GM18873 (cell line): ENCODE data around the gene DDIT3.
"Not testable (repeated sequence)": the region's sequence is repeated elsewhere in the genome, so short reads cannot be mapped to it uniquely, and the experiment has no call there.

Experiments
- ATAC-seq: cut with Tn5 transposase; IDR thresholded peaks from one replicate; pipeline ENCODE4 v1.9.1; 2021; ENCODE audit warnings: mild to moderate bottlenecking, moderate library complexity, moderate number of reproducible peaks; ENCODE audit not compliant: unreplicated experiment, low FRiP score

Gene DDIT3, protein sequence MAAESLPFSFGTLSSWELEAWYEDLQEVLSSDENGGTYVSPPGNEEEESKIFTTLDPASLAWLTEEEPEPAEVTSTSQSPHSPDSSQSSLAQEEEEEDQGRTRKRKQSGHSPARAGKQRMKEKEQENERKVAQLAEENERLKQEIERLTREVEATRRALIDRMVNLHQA

DNA sequence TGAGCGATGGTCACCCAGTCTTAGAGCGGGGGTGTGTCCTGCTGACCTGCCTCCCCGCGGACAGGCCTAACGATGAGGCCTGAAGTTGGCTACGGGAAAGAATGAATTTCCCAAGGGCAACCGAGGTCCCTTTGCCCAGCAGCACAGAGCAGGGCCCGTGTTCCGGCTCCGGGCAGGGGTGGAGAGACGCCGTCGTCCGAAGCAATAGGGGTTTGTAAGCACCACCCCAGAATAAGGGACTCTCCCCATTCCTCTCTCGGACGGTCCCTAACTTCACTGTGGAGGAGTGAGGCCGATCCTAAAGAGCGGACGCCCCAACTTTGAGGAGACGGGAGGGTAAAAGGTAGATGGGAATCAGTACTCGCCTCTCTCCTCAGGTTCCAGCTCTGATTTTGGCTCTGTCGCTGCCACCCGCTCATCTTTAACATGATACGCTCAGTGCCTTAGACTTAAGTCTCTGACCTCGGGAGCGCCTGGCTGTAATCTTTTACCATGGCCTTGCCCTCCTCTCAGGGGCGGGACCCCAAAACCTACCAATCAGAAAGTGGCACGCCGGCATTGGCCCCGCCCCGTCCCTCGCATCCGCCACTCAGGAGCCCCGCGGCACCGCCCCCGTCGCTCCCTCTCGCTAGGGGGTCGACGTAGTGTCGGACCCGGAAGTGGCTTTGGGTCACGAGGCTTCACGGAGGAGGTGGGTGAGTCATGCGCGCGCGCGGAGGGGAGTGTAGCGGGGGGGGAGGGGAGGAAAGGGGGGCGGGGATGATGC is at the start of gene DDIT3:
TSS of gene DDIT3 (minus strand) at position 462 of the 766 bp plus-strand sequence. CDS start 3,108 bp downstream, outside the sequence.
- peak; percentile 66 for ATAC-seq

DNA sequence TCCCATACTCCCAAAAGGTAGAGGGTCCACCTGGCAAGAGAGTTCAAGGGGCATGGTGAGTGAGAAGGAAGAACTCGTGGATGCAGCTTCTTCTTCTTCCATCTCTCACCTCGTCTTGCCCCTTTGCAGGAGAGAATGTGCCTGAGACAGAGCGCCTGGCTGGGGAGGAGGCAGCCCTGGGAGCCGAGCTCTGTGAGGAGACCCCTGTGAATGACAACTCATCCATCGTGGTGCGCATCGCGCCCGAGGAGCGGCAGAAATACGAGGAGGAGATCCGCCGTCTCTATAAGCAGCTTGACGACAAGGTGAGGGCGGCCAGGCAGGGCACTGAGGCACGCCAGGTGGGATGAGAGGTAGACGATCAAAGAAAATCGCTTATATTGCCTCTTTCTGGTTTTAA is 49.5 kb upstream of the DDIT3 start:
- ATAC-seq = no peak

DNA sequence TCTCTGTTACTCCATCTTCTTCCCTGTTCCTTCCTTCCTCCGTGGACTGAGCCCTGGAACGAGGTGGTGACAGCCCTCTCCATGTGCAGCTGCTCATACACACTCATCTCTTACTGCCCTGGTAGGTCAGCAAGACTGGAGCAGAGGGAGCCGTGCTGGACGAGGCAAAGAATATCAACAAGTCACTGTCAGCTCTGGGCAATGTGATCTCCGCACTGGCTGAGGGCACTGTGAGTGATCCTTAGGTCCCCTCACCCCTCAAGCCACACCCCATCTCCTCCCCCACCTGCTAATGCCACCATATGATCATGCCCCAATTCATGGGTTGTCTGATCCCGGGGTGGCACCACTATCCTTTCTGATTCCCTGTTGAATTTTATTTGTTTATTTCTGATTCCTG is 48.5 kb upstream of the DDIT3 start:
- ATAC-seq = no peak

DNA sequence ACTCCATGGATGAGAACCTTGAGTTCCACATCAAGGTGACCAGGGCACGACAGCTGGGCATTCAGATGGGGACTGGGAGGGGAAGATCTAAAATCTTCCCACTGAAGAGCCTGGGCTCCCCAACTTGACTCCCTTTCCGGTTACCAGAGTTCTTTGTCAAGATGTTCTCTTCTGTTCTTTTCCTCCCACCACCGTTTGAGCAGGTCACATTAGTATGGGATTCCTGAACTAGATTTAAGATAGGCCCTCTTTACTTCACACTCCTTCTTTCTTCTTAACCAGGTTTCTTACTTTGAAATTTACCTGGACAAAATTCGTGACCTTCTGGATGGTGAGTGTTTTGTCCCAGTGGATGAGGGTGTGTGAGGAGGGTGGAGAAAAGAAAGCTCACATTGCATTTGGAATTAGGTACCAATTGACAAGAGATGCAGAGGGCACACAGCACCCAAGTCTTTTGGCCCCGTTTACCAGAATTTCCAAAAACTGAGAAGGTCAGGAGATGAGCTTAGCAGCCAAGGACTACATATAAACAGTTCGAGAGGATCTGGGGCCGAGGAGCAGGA is 43.9 kb upstream of the DDIT3 start:
- no peak for ATAC-seq

DNA sequence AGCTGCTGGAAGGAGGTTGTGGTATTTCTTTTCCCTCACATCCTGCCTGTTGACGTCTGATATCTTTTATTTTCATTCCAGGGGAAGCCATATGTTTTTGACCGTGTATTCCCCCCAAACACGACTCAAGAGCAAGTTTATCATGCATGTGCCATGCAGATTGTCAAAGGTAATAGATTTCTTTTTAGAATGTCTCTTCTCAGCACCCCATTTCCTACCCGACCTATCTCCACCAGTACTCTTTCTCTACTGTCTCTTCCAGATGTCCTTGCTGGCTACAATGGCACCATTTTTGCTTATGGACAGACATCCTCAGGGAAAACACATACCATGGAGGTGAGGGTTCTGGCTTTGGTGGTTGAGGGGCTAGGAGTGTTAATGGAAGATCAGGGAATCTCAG is 43.0 kb upstream of the DDIT3 start:
- no peak for ATAC-seq

DNA sequence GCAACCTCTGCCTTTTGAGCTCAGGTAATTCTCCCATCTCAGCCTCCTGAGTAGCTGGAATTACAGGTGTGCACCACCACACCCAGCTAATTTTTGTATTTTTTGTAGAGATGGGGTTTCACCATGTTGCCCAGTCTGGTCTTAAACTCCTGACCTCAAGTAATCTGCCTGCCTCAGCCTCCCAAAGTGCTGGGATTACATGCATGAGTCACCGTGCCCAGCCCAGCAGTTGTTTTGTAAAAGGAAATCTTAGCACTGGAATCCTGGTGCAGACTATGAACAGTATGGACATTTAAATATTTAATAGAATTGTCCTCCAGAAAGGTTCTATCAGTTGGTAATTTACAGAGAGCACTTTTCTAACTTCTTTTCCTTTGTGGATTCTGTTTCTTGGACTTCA is 40.8 kb upstream of the DDIT3 start:
- ATAC-seq = not testable (repeated sequence)

DNA sequence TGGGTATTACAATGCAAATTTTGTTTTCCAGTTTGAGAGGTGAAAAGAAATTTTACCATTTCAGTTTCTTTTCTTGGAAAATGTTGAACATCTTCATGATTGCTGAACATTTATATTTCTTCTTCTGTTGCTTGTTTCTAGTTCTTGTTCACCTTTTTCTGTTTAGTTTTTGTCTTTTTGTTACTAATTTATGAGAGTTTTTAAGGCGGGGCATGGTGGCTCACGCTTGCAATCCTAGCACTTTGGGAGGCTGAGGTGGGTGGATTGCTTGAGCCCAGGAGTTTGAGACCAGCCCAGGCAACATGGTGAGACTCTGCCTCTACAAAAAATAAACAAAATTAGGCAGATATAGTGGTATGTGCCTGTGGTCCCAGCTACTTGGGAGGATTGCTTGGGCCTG is 40.2 kb upstream of the DDIT3 start:
- ATAC-seq = no peak

DNA sequence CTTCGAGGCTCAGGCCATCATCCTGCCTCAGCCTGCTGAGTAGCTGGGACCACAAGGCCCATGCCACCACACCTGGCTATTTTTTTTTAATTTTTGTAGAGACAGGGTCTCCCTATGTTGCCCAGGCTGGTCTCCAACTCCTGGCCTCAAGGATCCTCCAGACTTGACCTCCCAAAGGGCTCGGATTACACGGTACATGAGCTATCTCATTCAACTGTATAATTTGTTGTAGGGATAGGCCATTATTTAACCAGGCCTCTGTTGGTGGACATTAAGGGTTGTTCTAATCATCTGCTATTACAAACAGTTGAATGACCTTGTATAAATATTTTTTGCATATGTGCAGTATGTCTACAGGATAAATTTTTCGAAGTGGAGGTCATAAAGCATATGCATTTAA is 38.5 kb upstream of the DDIT3 start:
- no peak for ATAC-seq

DNA sequence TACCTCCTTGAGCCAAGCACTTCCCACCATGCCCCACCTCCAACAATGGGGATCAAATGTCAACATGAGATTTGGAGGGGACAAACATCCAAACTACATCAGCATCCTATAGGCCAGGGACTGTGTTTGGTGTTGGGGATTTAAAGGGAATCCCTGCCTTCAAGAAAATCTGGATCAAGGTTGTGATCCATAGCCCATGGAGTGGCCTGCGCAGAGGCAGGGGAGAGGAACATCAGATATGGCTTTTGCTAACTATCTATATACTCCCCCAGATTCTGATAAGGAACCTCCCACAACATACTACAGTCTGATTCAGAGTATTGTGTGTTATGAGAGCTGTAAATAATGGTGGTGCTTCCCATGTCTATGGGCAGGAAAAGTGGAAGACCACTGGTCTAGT is 34.6 kb upstream of the DDIT3 start:
- ATAC-seq = no peak

DNA sequence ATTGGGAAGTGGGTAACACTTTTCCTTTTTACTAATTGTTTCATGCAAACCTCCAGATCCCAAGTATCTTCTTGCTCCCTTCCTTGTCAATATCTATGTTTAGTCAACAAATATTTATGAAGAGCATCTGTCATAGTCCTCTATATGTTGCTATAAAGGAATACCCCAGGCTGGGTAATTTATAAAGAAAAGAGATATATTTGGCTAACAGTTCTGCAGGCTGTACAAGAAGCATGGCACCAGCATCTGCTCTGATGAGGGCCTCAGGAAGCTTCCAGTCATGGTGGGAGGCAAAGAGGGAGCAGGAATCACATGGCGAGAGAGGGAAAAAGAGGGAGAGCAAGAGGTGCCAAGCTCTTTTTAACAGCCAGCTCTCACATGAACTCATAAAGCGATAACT is 34.1 kb upstream of the DDIT3 start:
- ATAC-seq = no peak

DNA sequence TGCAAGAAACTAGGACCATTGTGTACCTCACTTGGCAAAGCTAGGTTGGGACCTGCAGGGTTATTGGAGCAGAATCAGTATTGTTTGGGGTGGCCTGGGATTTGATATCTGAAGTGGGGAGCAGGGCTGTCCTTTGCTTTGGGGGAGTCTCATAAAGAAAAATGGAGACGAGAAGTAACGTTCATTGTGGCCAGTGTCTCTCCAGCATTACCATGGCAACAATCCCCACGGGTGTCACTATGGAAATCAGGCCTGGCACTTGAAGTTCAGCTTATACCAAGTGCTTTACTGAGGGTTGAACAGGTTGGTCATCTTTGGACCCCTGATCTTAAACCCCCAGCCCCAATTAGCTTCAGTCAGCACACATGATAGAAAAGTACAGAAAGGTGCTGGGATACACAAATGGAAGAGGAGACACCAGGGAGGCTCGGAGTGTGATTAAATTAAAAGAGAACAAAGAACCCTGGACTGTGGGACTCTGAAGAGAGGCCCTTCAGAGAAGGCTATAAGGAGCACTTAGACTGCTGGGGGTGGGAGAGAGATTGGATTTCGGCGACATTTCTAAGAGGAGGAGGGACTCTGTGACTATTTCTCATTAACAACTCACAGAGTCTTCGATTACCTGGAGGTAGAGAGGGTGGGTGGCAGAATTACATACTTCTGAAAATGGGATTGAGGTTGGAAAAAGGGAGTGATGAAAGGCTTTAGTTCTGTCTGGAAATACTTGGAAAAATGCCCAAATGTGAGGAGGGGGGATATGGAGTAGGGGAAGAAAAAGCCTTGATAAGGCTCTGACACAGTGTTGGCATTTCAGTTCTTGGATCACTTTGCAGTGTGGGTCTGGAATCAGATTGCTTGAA is 33.3 kb upstream of the DDIT3 start:
- ATAC-seq = no peak

DNA sequence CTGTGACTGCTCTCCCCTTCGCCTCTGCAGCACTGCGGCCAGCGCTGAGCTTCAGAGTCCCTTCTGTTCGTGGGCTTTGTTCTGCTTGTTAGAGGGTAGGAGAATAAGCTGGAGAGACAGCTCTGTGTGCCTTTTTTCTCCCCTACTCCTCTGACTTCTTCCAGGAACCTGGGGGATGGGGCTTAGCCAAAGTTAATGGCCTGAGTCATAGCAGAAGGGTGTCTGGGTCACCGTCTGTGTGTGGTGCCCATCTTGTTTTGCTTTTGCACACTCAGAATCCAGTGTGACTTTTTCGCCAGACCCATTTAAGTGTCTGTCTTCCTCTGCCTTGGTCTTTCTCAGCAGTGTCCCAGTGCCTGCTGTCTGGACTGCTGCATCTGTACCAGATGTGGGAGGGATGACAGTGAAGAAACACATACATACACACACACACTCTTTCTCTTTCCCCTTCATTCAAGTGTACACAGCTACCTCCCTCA is 32.6 kb upstream of the DDIT3 start:
- ATAC-seq = no peak

DNA sequence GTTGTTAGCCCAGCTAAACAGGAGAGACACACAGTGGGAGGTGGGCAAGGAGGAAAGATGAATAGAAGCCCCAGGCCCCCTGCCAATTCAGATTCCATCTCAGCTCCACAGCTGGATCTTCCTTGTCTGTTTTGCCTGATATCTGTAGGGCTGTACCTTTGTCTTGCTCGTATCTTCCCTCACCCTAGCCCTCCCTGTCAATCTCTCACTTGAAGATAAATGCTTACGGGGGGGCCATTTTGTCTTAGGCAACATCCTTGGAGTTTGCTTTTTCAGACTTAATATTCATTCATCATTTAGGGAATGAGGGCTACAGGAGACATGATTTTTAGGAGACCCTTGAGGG is 32.0 kb upstream of the DDIT3 start:
- ATAC-seq = no peak

DNA sequence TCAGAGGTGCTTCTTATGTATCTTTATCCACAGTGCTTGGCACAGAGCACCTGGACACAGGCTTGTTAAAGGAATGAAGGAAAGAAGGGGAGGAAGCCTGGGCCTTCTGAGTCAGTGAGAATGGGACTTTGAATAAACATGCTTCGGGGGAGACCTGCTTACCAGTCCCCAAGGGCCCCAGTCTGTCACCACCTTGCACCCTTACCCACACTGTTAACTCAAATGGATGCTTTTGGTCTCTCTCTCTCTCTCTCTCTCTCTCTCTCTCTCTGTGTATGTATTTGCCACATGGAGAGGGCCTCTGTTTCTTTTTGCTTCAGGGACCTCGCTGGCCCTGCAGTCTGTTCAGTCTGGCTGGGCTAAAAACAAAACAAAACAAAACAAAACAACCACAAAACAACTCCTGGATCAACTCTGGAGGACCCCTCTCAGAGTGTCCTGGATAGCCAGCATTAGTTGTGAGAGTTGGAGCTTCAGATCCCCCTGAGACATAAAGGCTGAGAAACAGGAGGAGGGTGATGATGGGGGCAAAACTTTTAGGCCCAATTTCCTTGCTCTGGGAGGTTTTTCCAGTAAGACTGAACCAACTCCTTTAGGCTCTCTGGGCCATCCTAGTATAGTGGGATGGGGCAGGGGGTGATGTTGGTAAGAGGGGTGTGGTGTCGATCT is 31.5 kb upstream of the DDIT3 start:
- ATAC-seq = no peak

DNA sequence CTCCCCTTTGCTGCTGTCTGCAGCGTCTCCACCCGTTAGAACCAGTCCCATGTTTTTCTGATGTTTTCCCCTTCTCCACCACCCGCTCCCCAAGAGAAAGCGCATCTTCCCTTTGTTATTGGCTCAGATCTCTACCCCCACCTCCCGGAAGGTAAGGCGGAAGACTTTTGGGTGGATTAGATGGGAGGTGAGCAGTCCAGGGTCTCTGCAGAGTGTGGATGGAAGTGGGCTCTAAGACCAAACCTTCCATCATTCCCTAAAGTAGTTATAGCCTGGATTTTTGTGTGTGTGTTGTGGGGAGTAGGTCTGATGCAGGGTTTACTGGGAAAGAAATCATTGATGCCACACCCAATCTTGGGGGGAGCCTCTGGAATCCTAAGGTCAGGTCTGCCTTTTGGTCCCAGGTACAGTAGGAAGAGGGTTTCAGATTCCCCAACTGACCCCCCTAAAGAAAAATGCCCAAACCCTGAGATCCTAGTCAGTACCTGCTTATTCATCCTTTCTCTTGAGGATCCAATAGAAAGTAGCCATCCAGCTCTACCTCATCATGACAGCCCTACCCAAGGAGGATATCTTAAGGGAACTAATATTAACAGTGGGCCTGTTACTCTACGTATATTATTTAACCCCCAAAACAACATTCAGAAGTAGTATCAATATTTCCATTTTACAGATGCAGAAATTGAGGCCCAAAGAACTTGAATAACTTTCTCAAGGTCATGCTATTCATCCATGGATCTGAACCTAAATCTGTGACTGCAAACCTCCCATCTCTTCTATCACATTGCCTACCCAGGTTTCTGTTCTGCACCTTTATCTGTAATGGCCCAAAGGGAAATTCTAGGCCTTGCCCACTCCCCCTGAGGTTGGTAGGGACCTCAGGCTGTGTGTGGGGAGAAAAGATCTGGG is 30.6 kb upstream of the DDIT3 start:
- ATAC-seq = no peak

DNA sequence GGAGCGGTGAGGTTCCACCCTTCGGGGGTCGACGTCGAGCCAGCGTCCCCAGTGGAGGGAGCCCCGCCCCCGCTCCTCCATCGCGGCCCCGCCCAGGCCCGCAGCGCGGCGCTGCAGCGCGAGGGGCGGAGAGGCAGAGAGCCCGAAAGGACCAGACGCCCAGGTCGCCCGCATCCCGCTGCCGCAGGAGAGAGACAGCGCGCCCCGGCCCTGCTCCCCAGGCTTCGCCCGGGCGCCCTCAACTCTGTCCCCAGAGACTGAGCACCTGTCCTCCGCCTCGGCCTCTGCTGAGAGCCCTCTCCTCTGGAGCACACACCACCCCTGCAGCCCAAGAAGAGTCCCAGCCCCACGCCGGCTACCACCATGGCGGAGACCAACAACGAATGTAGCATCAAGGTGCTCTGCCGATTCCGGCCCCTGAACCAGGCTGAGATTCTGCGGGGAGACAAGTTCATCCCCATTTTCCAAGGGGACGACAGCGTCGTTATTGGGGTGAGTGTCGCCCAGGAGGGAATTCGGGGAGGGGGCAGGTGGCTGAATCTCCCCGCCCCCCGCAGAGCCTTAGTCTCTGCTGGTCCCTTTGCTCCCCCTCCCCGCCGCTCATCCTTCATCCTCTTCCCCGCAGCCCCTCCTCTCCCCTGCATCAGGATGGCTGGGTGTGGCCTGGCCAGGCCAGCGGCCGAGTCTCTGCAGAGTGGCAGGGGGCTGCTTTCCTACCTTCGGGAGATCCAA is 29.8 kb upstream of the DDIT3 start, which contains the start of gene KIF5A:
TSS of gene KIF5A (plus strand) at position 136 of the 732 bp plus-strand sequence. CDS start at position 364, 228 bp downstream.
- no peak for ATAC-seq

DNA sequence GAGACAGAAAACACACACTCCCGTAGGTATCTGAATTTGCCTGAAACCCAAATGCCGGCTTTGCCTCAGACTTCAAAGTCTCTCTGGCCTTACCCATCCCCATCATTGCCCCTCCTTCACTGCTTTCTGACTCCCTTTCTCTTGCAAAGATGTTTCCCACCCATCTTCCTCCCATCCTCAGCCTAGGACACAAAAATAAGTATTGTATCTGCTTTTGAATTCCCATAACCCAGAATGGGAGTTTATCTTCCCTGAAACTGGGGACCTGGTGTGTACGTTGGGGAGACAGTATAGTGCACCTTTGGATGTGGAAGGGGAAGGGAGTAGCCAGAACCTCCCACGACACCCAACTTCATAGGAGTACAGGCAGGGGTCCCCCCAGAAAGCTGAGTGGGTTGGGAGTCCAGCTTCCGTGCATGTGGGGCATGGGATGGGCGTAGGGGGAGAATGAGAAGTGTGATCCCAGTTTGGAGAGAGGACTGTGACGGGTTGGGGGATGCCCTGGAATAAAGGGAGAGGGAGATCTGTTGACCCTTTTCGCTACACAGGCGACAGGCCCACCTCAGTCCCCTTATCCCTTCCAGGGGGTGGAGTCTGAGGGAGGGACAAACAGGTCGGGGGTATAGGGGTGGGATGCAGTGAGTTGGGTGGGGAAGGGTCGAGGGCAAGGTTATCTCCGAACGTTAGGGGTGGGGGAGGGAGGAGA is 29.0 kb upstream of the DDIT3 start:
- ATAC-seq = no peak

DNA sequence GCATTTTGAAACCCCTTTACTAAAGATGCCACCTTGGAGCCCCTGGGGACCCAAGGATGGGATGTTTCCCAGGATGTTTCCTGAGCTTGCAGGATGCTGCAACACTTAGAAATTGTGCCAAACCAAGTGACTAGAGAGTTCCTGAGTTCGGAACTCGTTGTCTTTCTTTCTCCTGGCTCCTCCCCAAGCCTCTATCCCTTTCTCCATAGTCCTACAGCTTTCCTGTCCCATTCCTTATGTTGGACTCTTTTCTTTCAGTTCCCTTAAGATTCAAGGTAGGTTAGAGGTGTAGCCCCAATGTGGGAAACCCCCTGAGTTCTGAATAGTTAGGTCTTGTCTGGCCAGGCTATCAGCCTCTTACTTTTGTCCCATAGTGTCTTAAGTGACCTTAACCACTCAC is 28.2 kb upstream of the DDIT3 start:
- no peak for ATAC-seq
